Left lung (tissue), 10 donors: ENCODE data around the gene HHEX. TPM values are rescaled to one million over a fixed set of nuclear protein-coding genes. Genes with fewer than 3 reads are reported as not detected.

Experiments
- ATAC-seq: fragments of 200-7000 bp; cut with Tn5 transposase; one replicate; pipeline ENCODE4 v1.9.1; 2020; ENCODE audit warnings: moderate library complexity
- DNase-seq, 4 donors: peaks; one replicate each; pipeline ENCODE4 v3.0.0-alpha.2; 2013 to 2020
- H3K27ac ChIP-seq, 2 donors: fragments of 200-600 bp; sonication (generic) in 1 of 2; one replicate each; pipeline versions ENCODE4 v1.5.0 to v1.8.0; 2020 to 2021
- H3K27me3 ChIP-seq, 2 donors: fragments of 200-600 bp; sonication (generic) in 1 of 2; one replicate each; pipeline versions ENCODE4 v1.5.0 to v1.8.0; 2020 to 2021
- H3K36me3 ChIP-seq, 2 donors: fragments of 200-600 bp; sonication (generic) in 1 of 2; one replicate each; pipeline versions ENCODE4 v1.5.0 to v1.8.0; 2020 to 2021
- H3K4me1 ChIP-seq, 2 donors: fragments of 200-600 bp; one replicate each; pipeline ENCODE4 v1.8.0; 2021
- H3K4me3 ChIP-seq, 2 donors: fragments of 200-600 bp; sonication (generic) in 1 of 2; one replicate each; pipeline versions ENCODE4 v1.5.0 to v1.8.0; 2020 to 2021; ENCODE audit warnings: mild to moderate bottlenecking in 1 of 2
- H3K9me3 ChIP-seq, 2 donors: fragments of 200-600 bp; sonication (generic) in 1 of 2; one replicate each; pipeline versions ENCODE4 v1.5.0 to v1.8.0; 2020 to 2021
- CTCF ChIP-seq, 2 donors: fragments of 200-600 bp; sonication (generic) in 1 of 2; IDR thresholded peaks; one replicate each; pipeline versions ENCODE4 v1.5.0 to v1.8.0; 2021; ENCODE audit warnings: antibody characterized with exemption in 2 of 2
- intact Hi-C, 2 donors: fragments of 100-400 bp; cut with DNase I; formaldehyde crosslinking; loops; one replicate each; pipeline versions ENCODE4 v1.11.2 to v1.14.2; 2022
- polyA plus RNA-seq, 6 donors: library from polyadenylated mRNA; unstranded; fragments of 120-200 nt; gene quantifications; one replicate each; pipeline ENCODE4 v1.2.1, GENCODE V29; 2013; ENCODE audit not compliant: insufficient read length in 6 of 6
- total RNA-seq, 2 donors: library from RNA; stranded (reverse); fragmentation: NEBNext Ultra II Directional; extraction: Animal tissue kit (Norgen Biotek cat#: 25700); gene quantifications; one replicate each; pipeline ENCODE4 v1.2.1, GENCODE V29; 2021
- donor health status: DM: no; HTN: yes; CAD: no.
- donor health status: DM: no; HTN: no; CAD: no.

The HHEX gene
- total and polyA plus RNA-seq, 8 donors: 13.7 to 44.1 (median 31.3) TPM

- DNase-seq: no peak
- Histone ChIP-seq H3K27ac (no peak overlapping the region), H3K36me3 (no peaks in the 10 kb centered on the region), H3K4me3 (no peak overlapping the region), H3K4me1 (peaks cover 0 to 28% of the 10 kb centered on the region in 2 donors), H3K9me3 (no peaks in the 10 kb centered on the region), H3K27me3 (peaks cover 5 to 27% of the 10 kb centered on the region in 2 donors)
- intact Hi-C loops: loop anchor here in 1 of 2 donors (10.0 kb wide), 1 partner anchor 52 kb away; no protein-coding TSS in a partner anchor
- no peak for ATAC-seq
- TF ChIP-seq CTCF (IDR thresholded peaks at IDR 0.05): no peak
Measured at GRCh38 chr10:92702301-92702916, 12.7 kb downstream of the HHEX start.

GRCh38 chr10:92712016-92712889, 22.5 kb downstream of the HHEX start:
- no peak overlapping the region for H3K4me3 ChIP-seq
- ATAC-seq: no peak
- no peak overlapping the region for H3K27ac ChIP-seq
- no peaks in the 10 kb centered on the region for H3K27me3 ChIP-seq
- no peak for TF ChIP-seq CTCF (IDR thresholded peaks at IDR 0.05)
- H3K36me3 ChIP-seq: no peaks in the 10 kb centered on the region
- H3K9me3 ChIP-seq: no peaks in the 10 kb centered on the region
- H3K4me1 ChIP-seq: no peaks in the 10 kb centered on the region
- DNase-seq: no peak
- intact Hi-C loops: no loop called here

GRCh38 chr10:92714152-92714845, 24.5 kb downstream of the HHEX start:
- TF ChIP-seq CTCF (IDR thresholded peaks at IDR 0.05): no peak
- Histone ChIP-seq H3K9me3 (no peaks in the 10 kb centered on the region), H3K4me3 (no peak overlapping the region), H3K36me3 (no peaks in the 10 kb centered on the region), H3K27ac (no peak overlapping the region), H3K4me1 (no peaks in the 10 kb centered on the region), H3K27me3 (no peaks in the 10 kb centered on the region)
- DNase-seq: no peak
- intact Hi-C loops: no loop called here
- no peak for ATAC-seq

- ATAC-seq (no peak), DNase-seq (no peak)
- Histone ChIP-seq H3K27me3 (no peaks in the 10 kb centered on the region), H3K9me3 (no peaks in the 10 kb centered on the region), H3K27ac (no peak overlapping the region), H3K36me3 (no peaks in the 10 kb centered on the region), H3K4me3 (no peak overlapping the region), H3K4me1 (no peaks in the 10 kb centered on the region)
- intact Hi-C loops: no loop called here
- no peak for TF ChIP-seq CTCF (IDR thresholded peaks at IDR 0.05)
Measured at GRCh38 chr10:92714872-92715271, 25.1 kb downstream of the HHEX start.
